Daoy (cell line): ENCODE measurements around the gene NOS1AP. TPM values are rescaled to one million over a fixed set of nuclear protein-coding genes. Genes with fewer than 3 reads are reported as not detected.
"Not testable (repeated sequence)": the region's sequence is repeated elsewhere in the genome, so short reads cannot be mapped to it uniquely, and the experiment has no call there.

Source experiments
- DNase-seq: peaks from one replicate; pipeline ENCODE4 v3.0.0-alpha.2; 2015; ENCODE audit warnings: low read depth
- total RNA-seq: library from RNA; depleted of rRNA; stranded (reverse); fragments of >200 nt; shearing (Covaris generic); gene quantifications from 2 replicates; pipeline ENCODE4 v1.2.3, GENCODE V29; 2014

The NOS1AP gene
- total RNA-seq, 1 experiment from 2014 or later: 0.06 TPM

GRCh38 chr1:162166917-162167615 is 97.6 kb downstream of the NOS1AP start:
- no peak for DNase-seq

- no peak for DNase-seq
Measured at GRCh38 chr1:162168261-162168660, 98.8 kb downstream of the NOS1AP start.

GRCh38 chr1:162169031-162169790 is 99.7 kb downstream of the NOS1AP start:
- DNase-seq: no peak

GRCh38 chr1:162171111-162171510 is 101.6 kb downstream of the NOS1AP start:
- DNase-seq: no peak

- no peak for DNase-seq
Measured at GRCh38 chr1:162172311-162173102, 103.0 kb downstream of the NOS1AP start.

GRCh38 chr1:162173607-162174006 is 104.1 kb downstream of the NOS1AP start:
- not testable (repeated sequence) for DNase-seq

- DNase-seq: not testable (repeated sequence)
Measured at GRCh38 chr1:162174027-162174426, 104.5 kb downstream of the NOS1AP start.

- DNase-seq: no peak
Measured at GRCh38 chr1:162175379-162176081, 106.0 kb downstream of the NOS1AP start.

- peak; percentile 16 for DNase-seq
Measured at GRCh38 chr1:162177126-162177525, 107.6 kb downstream of the NOS1AP start.

GRCh38 chr1:162178432-162178831 is 108.9 kb downstream of the NOS1AP start:
- DNase-seq: no peak

GRCh38 chr1:162179121-162179520 is 109.6 kb downstream of the NOS1AP start:
- no peak for DNase-seq

GRCh38 chr1:162180813-162181212 is 111.3 kb downstream of the NOS1AP start:
- DNase-seq: no peak

GRCh38 chr1:162182090-162182489 is 112.6 kb downstream of the NOS1AP start:
- DNase-seq: no peak

GRCh38 chr1:162185314-162186025 is 116.0 kb downstream of the NOS1AP start:
- DNase-seq: no peak

GRCh38 chr1:162186026-162186374 is 116.5 kb downstream of the NOS1AP start:
- DNase-seq: no peak

GRCh38 chr1:162186406-162186805 is 116.9 kb downstream of the NOS1AP start:
- DNase-seq: no peak

- no peak for DNase-seq
Measured at GRCh38 chr1:162187687-162188276, 118.3 kb downstream of the NOS1AP start.

GRCh38 chr1:162189345-162189744 is 119.9 kb downstream of the NOS1AP start:
- DNase-seq: no peak

- DNase-seq: no peak
Measured at GRCh38 chr1:162191396-162192305, 122.2 kb downstream of the NOS1AP start.

- DNase-seq: no peak
Measured at GRCh38 chr1:162192306-162192678, 122.8 kb downstream of the NOS1AP start.
